Spleen (tissue), 7 donors: ENCODE data around the gene VSTM4.

ENCODE experiments used
- CTCF ChIP-seq, 11 experiments: fragments of 200-600 bp in 7 of 11; fragments of 450-650 bp in 4 of 11; sonication (generic) in 4 of 11; IDR thresholded peaks in 8 of 11; conservative IDR thresholded peaks in 3 of 11; 1 replicate in 7 of 11; 2 replicates in 4 of 11; pipeline versions ENCODE4 v1.4.0 to v1.8.0; 2016 to 2021; ENCODE audit warnings: antibody characterized with exemption in 11 of 11, inconsistent platforms in 4 of 11, mild to moderate bottlenecking in 1 of 11
- POLR2A ChIP-seq, 3 donors: fragments of 450-650 bp; IDR thresholded peaks; one replicate each; pipeline ENCODE4 v1.5.1; 2017; ENCODE audit warnings: antibody characterized with exemption in 3 of 3, mild to moderate bottlenecking in 1 of 3
- donor health status: DM: no; HTN: no; CAD: no; lungs with moderate emphysema.
- donor health status: DM: no; HTN: no; CAD: no.
- donor health status: DM: no; HTN: no; CAD: no.

- TF ChIP-seq CTCF (IDR thresholded peaks at IDR 0.05 in 8 of 11, conservative IDR thresholded peaks at IDR 0.05 in 3 of 11) (no peak), POLR2A (IDR thresholded peaks at IDR 0.05) (no peak)
These were observed 43.1 kb upstream of the VSTM4 start for GRCh38 chr10:49158404-49158803.
